GM12891 (cell line): Measurements from ENCODE around the gene LYPLAL1.

Source experiments
- POLR2A ChIP-seq: IDR thresholded peaks from 2 replicates; pipeline ENCODE4 v1.6.1; 2011; ENCODE audit warnings: low read depth, low read length, control low read depth
- POLR2AphosphoS5 ChIP-seq: IDR thresholded peaks from 2 replicates; pipeline ENCODE4 v1.6.1; 2011; ENCODE audit warnings: low read depth, low read length, control low read depth
- TAF1 ChIP-seq: IDR thresholded peaks from 2 replicates; pipeline ENCODE4 v1.6.1; 2011; ENCODE audit warnings: low read depth, low read length, control low read depth

DNA sequence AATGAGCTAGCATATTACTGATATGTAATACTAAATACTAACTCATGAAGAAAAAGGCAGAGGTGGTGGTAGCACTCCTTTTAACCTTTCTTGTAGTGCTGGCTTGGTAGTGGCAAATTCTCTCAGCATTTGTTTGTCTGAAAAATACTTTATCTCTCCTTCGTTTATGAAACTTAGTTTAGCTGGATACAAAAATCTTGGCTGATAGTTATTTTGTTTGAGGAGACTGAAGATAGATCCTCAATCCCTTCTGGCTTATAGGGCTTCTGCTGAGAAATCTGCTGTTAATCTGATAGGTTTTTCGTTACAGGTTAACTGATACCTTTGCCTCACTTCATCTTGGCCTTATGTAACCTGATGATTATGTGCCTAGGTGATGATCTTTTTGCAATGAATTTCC lies 87.8 kb downstream of the LYPLAL1 start:
- TF ChIP-seq POLR2AphosphoS5 (no peak), POLR2A (no peak), TAF1 (no peak)
